Stomach (tissue), 9 donors: ENCODE measurements around the gene SLC22A17. TPM values are rescaled to one million over a fixed set of nuclear protein-coding genes. Genes with fewer than 3 reads are reported as not detected.

ENCODE experiments used
- DNase-seq, 2 donors: peaks; one replicate each; pipeline versions ENCODE4 v3.0.0 to v3.0.0-alpha.2; 2013 to 2019
- H3K27ac ChIP-seq, 5 donors: fragments of 200-600 bp in 4 of 5; sonication (generic) in 4 of 5; one replicate each; pipeline ENCODE4 v1.5.1; 2013 to 2019; ENCODE audit warnings: mild to moderate bottlenecking in 1 of 5, moderate library complexity in 1 of 5
- H3K27me3 ChIP-seq, 3 donors: fragments of 200-600 bp; sonication (generic); one replicate each; pipeline ENCODE4 v1.5.1; 2017 to 2019; ENCODE audit warnings: mixed run types in 1 of 3
- H3K36me3 ChIP-seq, 4 donors: fragments of 200-600 bp; sonication (generic); 1 replicate in 3 of 4; 2 replicates in 1 of 4; pipeline ENCODE4 v1.5.1; 2016 to 2019
- H3K4me1 ChIP-seq, 4 donors: fragments of 200-600 bp; sonication (generic); one replicate each; pipeline ENCODE4 v1.5.1; 2016 to 2019
- H3K4me3 ChIP-seq, 4 donors: fragments of 200-600 bp; sonication (generic) in 3 of 4; one replicate each; pipeline ENCODE4 v1.5.1; 2016 to 2019; ENCODE audit warnings: mild to moderate bottlenecking in 1 of 4
- H3K9me3 ChIP-seq, 4 donors: fragments of 200-600 bp; sonication (generic); one replicate each; pipeline ENCODE4 v1.5.1; 2016 to 2019
- EP300 ChIP-seq: sonication (generic); formaldehyde crosslinking; IDR thresholded peaks from one replicate; pipeline ENCODE4 v1.6.1; 2017; ENCODE audit warnings: antibody characterized with exemption
- POLR2A ChIP-seq, 4 donors: fragments of 450-650 bp; IDR thresholded peaks; one replicate each; pipeline ENCODE4 v1.6.1; 2016; ENCODE audit warnings: antibody characterized with exemption in 4 of 4, control low read depth in 2 of 4, mild to moderate bottlenecking in 1 of 4, moderate library complexity in 1 of 4
- POLR2AphosphoS5 ChIP-seq, 3 donors: sonication (generic); formaldehyde crosslinking; IDR thresholded peaks; one replicate each; pipeline ENCODE4 v1.6.1; 2016; ENCODE audit warnings: antibody characterized with exemption in 3 of 3
- WGBS, 5 donors: extraction: QIAGEN DNeasy Blood & Tissue Kit in 3 of 5; methylation state at CpG; one replicate each; pipeline versions ENCODE4 v1.1.5 to v1.1.7; 2013 to 2018; 5-methylcytosine and 5-hydroxymethylcytosine counted together
- intact Hi-C: fragments of 100-400 bp; cut with DNase I; formaldehyde crosslinking; loops from one replicate; pipeline ENCODE4 v1.15.1; 2023; ENCODE audit warnings: low total_unique reads
- polyA plus RNA-seq, 3 donors: library from polyadenylated mRNA; stranded (reverse); fragments of 200-250 nt; gene quantifications; one replicate each; pipeline ENCODE4 v1.2.3, GENCODE V29; 2013
- total RNA-seq, 5 donors: library from RNA; depleted of rRNA; stranded (reverse); fragments of >200 nt; gene quantifications; one replicate each; pipeline versions ENCODE4 v1.1.0 to v1.2.3, GENCODE V29; 2014 to 2016
- TF ChIP-seq, protein P1 (sequence below), 7 experiments: fragments of 450-650 bp in 4 of 7; fragments of 200-600 bp in 3 of 7; sonication (generic) in 3 of 7; IDR thresholded peaks; one replicate each; pipeline ENCODE4 v1.5.1; 2016 to 2019; ENCODE audit warnings: antibody characterized with exemption in 7 of 7, control low read depth in 2 of 7, mild to moderate bottlenecking in 1 of 7
- donor health status: healthy with polysubstance abuse.
- donor health status: Bipolar disorder and iron deficiency.
- donor health status: healthy.

SLC22A17 gene
- total and polyA plus RNA-seq, 8 donors = 7.0 to 33.3 (median 17.2) TPM

DNA sequence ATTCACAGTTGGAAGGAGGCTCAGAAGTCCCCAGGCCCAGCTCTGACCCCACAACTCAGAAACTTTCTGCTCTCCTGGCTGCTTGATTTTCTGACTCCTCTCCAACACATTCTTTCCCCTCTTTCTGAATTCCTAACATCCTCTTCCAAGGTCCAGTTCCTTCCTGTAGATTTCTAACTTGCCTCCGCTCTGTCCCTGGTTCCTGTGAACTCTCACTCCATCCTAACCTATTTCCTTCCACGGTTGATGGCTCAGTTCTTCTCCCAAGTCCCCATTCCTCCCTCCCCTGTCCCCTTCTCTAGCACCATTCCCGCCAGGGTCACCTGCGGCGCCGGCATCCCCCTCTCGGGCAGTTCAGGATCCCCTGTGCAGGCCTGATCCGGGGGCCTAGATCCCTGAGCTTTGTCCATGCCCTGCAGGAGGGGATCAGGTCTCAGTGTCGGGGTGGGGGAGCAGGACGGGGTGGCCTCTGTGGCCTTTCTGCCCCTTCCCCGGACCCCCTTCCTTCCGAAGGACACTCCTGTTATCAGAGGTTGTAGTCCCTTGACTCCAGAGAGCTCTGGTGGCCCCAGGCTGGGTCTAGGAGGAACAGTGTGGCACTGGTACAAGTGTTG lies 6.0 kb upstream of the SLC22A17 start:
- Histone ChIP-seq H3K4me1 (peaks cover 0 to 43% (median 15%) of the 10 kb centered on the region in 4 donors), H3K27ac (peak overlapping the region in 2 of 5 donors; percentile 6 to 34), H3K36me3 (peaks cover 0 to 40% (median 14%) of the 10 kb centered on the region in 4 donors), H3K27me3 (peaks cover 0 to 7% (median 4%) of the 10 kb centered on the region in 3 donors), H3K4me3 (no peak overlapping the region), H3K9me3 (no peaks in the 10 kb centered on the region)
- intact Hi-C loops = no loop called here
- DNase-seq = no peak
- TF ChIP-seq EP300 = no peak
- no peak for TF ChIP-seq POLR2AphosphoS5 (IDR thresholded peaks at IDR 0.05)
- TF ChIP-seq POLR2A (IDR thresholded peaks at IDR 0.05) = no peak
- TF ChIP-seq, protein P1, sequence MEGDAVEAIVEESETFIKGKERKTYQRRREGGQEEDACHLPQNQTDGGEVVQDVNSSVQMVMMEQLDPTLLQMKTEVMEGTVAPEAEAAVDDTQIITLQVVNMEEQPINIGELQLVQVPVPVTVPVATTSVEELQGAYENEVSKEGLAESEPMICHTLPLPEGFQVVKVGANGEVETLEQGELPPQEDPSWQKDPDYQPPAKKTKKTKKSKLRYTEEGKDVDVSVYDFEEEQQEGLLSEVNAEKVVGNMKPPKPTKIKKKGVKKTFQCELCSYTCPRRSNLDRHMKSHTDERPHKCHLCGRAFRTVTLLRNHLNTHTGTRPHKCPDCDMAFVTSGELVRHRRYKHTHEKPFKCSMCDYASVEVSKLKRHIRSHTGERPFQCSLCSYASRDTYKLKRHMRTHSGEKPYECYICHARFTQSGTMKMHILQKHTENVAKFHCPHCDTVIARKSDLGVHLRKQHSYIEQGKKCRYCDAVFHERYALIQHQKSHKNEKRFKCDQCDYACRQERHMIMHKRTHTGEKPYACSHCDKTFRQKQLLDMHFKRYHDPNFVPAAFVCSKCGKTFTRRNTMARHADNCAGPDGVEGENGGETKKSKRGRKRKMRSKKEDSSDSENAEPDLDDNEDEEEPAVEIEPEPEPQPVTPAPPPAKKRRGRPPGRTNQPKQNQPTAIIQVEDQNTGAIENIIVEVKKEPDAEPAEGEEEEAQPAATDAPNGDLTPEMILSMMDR (IDR thresholded peaks at IDR 0.05) = no peak
- WGBS, 5 donors = 86 to 92% (median 87%) methylated on average over 12 of the region's 12 CpGs

GRCh38 chr14:23358042-23358441 lies 5.4 kb upstream of the SLC22A17 start:
- DNase-seq = no peak
- WGBS, 5 donors = 63 to 85% (median 73%) methylated on average over 3 of the region's 3 CpGs
- H3K27me3 ChIP-seq = peaks cover 0 to 13% (median 5%) of the 10 kb centered on the region in 3 donors

DNA sequence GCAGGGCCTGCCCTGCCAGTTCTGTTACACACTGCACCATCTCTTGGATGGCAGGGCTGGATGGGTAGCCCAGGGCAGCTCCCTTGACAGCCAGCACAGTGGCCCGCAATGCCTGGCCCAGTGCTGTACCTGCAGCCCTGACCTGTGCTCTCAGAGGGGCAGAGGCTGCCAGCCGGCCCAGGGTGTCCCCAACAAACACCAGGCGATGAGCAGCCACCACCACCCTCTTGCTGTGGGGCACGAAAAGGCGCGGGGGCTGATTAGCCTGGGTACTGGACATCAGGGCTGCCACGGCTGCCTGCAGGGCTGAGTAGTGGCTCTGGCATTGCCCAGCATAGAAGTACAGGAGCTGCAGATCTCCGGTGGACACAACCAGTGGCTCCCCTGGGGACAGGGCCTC lies 4.6 kb upstream of the SLC22A17 start:
- TF ChIP-seq POLR2A (IDR thresholded peaks at IDR 0.05) (no peak), POLR2AphosphoS5 (IDR thresholded peaks at IDR 0.05) (no peak), EP300 (no peak)
- TF ChIP-seq, protein P1 (IDR thresholded peaks at IDR 0.05) = no peak
- DNase-seq = no peak

More at GRCh38 chr14:23358042-23358441, 5.4 kb upstream of the SLC22A17 start:
- Histone ChIP-seq H3K36me3 (peaks cover 0 to 40% (median 14%) of the 10 kb centered on the region in 4 donors), H3K4me3 (no peak overlapping the region), H3K27ac (peak overlapping the region in 1 of 5 donors; percentile 34), H3K4me1 (peaks cover 0 to 41% (median 14%) of the 10 kb centered on the region in 4 donors), H3K9me3 (no peaks in the 10 kb centered on the region)
- TF ChIP-seq, protein P1 (IDR thresholded peaks at IDR 0.05) = no peak
- TF ChIP-seq EP300 = no peak
- no peak for TF ChIP-seq POLR2A (IDR thresholded peaks at IDR 0.05)
- TF ChIP-seq POLR2AphosphoS5 (IDR thresholded peaks at IDR 0.05) = no peak
- intact Hi-C loops = no loop called here

DNA sequence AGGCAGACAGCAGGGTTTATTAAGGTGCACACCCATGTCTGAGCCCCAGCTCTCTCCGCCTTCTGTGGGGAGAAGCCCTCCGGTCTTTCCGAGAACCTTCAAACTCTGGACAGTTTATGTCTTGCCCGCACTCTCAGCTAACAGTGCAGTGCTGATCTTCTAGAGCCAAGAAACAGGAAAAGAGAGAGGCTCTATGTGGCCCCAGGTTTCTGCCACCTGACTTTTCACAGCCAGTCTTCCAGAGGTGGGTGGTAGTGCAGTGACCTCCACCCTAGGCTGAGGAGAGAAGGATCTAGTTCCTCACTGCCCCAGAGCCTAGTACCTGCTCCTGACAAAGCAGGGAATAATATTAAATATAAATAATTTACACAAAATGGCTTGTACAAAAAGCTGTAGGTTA lies 4.0 kb upstream of the SLC22A17 start:
- H3K4me3 ChIP-seq = no peak overlapping the region
- peaks cover 6 to 42% (median 23%) of the 10 kb centered on the region in 4 donors for H3K4me1 ChIP-seq
- DNase-seq = no peak
- intact Hi-C loops = no loop called here
- no peaks in the 10 kb centered on the region for H3K9me3 ChIP-seq
- peaks cover 0 to 26% (median 19%) of the 10 kb centered on the region in 3 donors for H3K27me3 ChIP-seq
- peaks cover 0 to 40% (median 14%) of the 10 kb centered on the region in 4 donors for H3K36me3 ChIP-seq
- TF ChIP-seq EP300 = no peak
- TF ChIP-seq POLR2A (IDR thresholded peaks at IDR 0.05) = no peak
- TF ChIP-seq, protein P1 (IDR thresholded peaks at IDR 0.05) = no peak
- TF ChIP-seq POLR2AphosphoS5 (IDR thresholded peaks at IDR 0.05) = no peak
- 92 to 98% (median 97%) methylated on average over 4 of the region's 4 CpGs for WGBS, 5 donors
- no peak overlapping the region for H3K27ac ChIP-seq

More for the DNA sequence above, 4.6 kb upstream of the SLC22A17 start:
- Histone ChIP-seq H3K4me3 (no peak overlapping the region), H3K36me3 (peaks cover 0 to 40% (median 14%) of the 10 kb centered on the region in 4 donors), H3K27me3 (peaks cover 0 to 20% (median 13%) of the 10 kb centered on the region in 3 donors), H3K4me1 (peaks cover under 1 to 42% (median 19%) of the 10 kb centered on the region in 4 donors), H3K9me3 (no peaks in the 10 kb centered on the region), H3K27ac (no peak overlapping the region)
- WGBS, 5 donors = 67 to 94% (median 90%) methylated on average over 1 to 8 of the region's 8 CpGs
- intact Hi-C loops = no loop called here
